HepG2 (cell line): ENCODE data around the gene TTBK1. TPM values are rescaled to one million over a fixed set of nuclear protein-coding genes. Genes with fewer than 3 reads are reported as not detected.

Experiments used
- EEA1 ChIP-seq: sonication (generic); formaldehyde crosslinking; IDR thresholded peaks from 2 replicates; pipeline ENCODE4 v1.5.1; 2020; ENCODE audit warnings: mild to moderate bottlenecking, missing genetic modification reagents, borderline replicate concordance
- EHMT2 ChIP-seq: fragments of 200-600 bp; sonication (generic); IDR thresholded peaks from 2 replicates; pipeline ENCODE4 v1.7.0; 2017; ENCODE audit warnings: antibody characterized with exemption, low read depth, low read length, borderline replicate concordance
- MAF1 ChIP-seq: sonication (generic); formaldehyde crosslinking; IDR thresholded peaks from 2 replicates; pipeline ENCODE4 v1.5.0; 2020; ENCODE audit warnings: missing genetic modification reagents, borderline replicate concordance
- MEIS2 ChIP-seq: sonication (generic); formaldehyde crosslinking; IDR thresholded peaks from 2 replicates; pipeline ENCODE4 v1.9.0; 2021; ENCODE audit warnings: mild to moderate bottlenecking, missing genetic modification reagents
- MIER2 ChIP-seq: IDR thresholded peaks from 2 replicates; pipeline ENCODE4 v1.6.1; 2016; ENCODE audit warnings: missing biosample characterization, missing genetic modification reagents
- MZF1 ChIP-seq: sonication (generic); formaldehyde crosslinking; IDR thresholded peaks from 2 replicates; pipeline ENCODE4 v1.8.1; 2023; ENCODE audit warnings: mild to moderate bottlenecking, missing genetic modification reagents, borderline replicate concordance
- NPAS2 ChIP-seq: sonication (generic); formaldehyde crosslinking; IDR thresholded peaks from 2 replicates; pipeline ENCODE4 v1.8.0; 2022; ENCODE audit warnings: mild to moderate bottlenecking, missing genetic modification reagents, borderline replicate concordance
- POLR2AphosphoS5 ChIP-seq: IDR thresholded peaks from 2 replicates; pipeline ENCODE4 v1.6.1; 2012; ENCODE audit warnings: low read depth, low read length
- PRPF4 ChIP-seq: fragments of 200-400 bp; formaldehyde crosslinking; IDR thresholded peaks from 2 replicates; pipeline ENCODE4 v1.6.1; 2016; ENCODE audit warnings: low read length, low read depth; ENCODE audit not compliant: poor library complexity, severe bottlenecking
- RBFOX2 ChIP-seq: fragments of 200-400 bp; formaldehyde crosslinking; IDR thresholded peaks from 2 replicates; pipeline ENCODE4 v1.6.1; 2017; ENCODE audit warnings: low read depth, mild to moderate bottlenecking, low read length
- SP5 ChIP-seq: IDR thresholded peaks from 2 replicates; pipeline ENCODE4 v1.6.1; 2016; ENCODE audit warnings: low read depth, borderline replicate concordance
- SRSF1 ChIP-seq: fragments of 200-400 bp; formaldehyde crosslinking; optimal IDR thresholded peaks from 2 replicates; pipeline ENCODE3; 2017; ENCODE audit warnings: mild to moderate bottlenecking, low read depth, low read length, moderate library complexity
- TAF15 ChIP-seq: fragments of 200-400 bp; formaldehyde crosslinking; IDR thresholded peaks from one replicate; pipeline ENCODE4 v1.6.1; 2018; ENCODE audit warnings: mild to moderate bottlenecking, low read depth, low read length; ENCODE audit not compliant: poor library complexity, severe bottlenecking
- TEAD3 ChIP-seq: optimal IDR thresholded peaks from 2 replicates; pipeline ENCODE3; 2016; ENCODE audit warnings: borderline replicate concordance
- ZBTB38 ChIP-seq: sonication (generic); formaldehyde crosslinking; IDR thresholded peaks from 2 replicates; pipeline ENCODE4 v1.5.1; 2020; ENCODE audit warnings: mild to moderate bottlenecking, missing genetic modification reagents
- ZBTB40 ChIP-seq, 2 experiments: fragments of 450-650 bp in 1 of 2; sonication (generic) in 1 of 2; formaldehyde crosslinking in 1 of 2; IDR thresholded peaks; 2 replicates each; pipeline versions ENCODE4 v1.6.1 to v1.8.0; 2016 to 2022; ENCODE audit warnings: antibody characterized with exemption in 1 of 2, mild to moderate bottlenecking in 1 of 2, missing genetic modification reagents in 1 of 2
- ZFP36 ChIP-seq: fragments of 150-350 bp; IDR thresholded peaks from 2 replicates; pipeline ENCODE4 v1.6.1; 2018; ENCODE audit warnings: borderline replicate concordance, low read length, low read depth; ENCODE audit not compliant: partially characterized antibody
- ZNF251 ChIP-seq: sonication (generic); formaldehyde crosslinking; IDR thresholded peaks from 2 replicates; pipeline ENCODE4 v1.9.0; 2021; ENCODE audit warnings: mild to moderate bottlenecking, missing genetic modification reagents
- ZNF776 ChIP-seq: sonication (generic); formaldehyde crosslinking; IDR thresholded peaks from 2 replicates; pipeline ENCODE4 v1.4.0; 2020; ENCODE audit warnings: mild to moderate bottlenecking, missing genetic modification reagents
- ZNF891 ChIP-seq: sonication (generic); formaldehyde crosslinking; IDR thresholded peaks from 2 replicates; pipeline ENCODE4 v1.5.0; 2020; ENCODE audit warnings: mild to moderate bottlenecking, missing genetic modification reagents
- polyA plus RNA-seq, 8 experiments: library from polyadenylated mRNA; depleted of rRNA in 3 of 8; stranded (reverse) in 7 of 8; unstranded in 1 of 8; fragments of >200 nt; fragmentation: Illumina TruSeq in 4 of 8; extraction: Trizol in 4 of 8; gene quantifications; 2 replicates each; pipeline versions ENCODE4 v1.2.1 to v1.2.3, GENCODE V29; 2011 to 2016; ENCODE audit warnings: low read depth in 4 of 8, missing spikeins in 1 of 8, mixed read lengths in 1 of 8; ENCODE audit not compliant: insufficient read depth in 1 of 8
- total RNA-seq, 5 experiments: library from RNA; depleted of rRNA; stranded (reverse); fragments of >200 nt; fragmentation: Illumina TruSeq; extraction: Trizol; gene quantifications; 2 replicates each; pipeline ENCODE4 v1.2.3, GENCODE V29; 2016; ENCODE audit warnings: low read depth in 1 of 5

The TTBK1 gene
- total and polyA plus RNA-seq, 2 of the 13 experiments (the other 11 are each of a cell fraction or from before 2014, with no cell fraction given) = 0.24 to 0.33 TPM

- TF ChIP-seq ZFP36 (peak; percentile 88), ZNF776 (CRISPR knock-in tag) (no peak), ZNF251 (CRISPR knock-in tag) (no peak), SRSF1 (peak; percentile 11), ZBTB38 (CRISPR knock-in tag) (peak; percentile 60; the same call in 1 of the 2 replicates), ZNF891 (CRISPR knock-in tag) (no peak), NPAS2 (CRISPR knock-in tag) (no peak), MAF1 (CRISPR knock-in tag) (0 out of 2 replicates have a peak, but pooled peaks have one; percentile 7), MZF1 (CRISPR knock-in tag) (no peak), ZBTB40 (IDR thresholded peaks at IDR 0.05) (no peak), ZBTB40 (CRISPR knock-in tag; IDR thresholded peaks at IDR 0.05) (no peak), SP5 (no peak), POLR2AphosphoS5 (no peak), TEAD3 (CRISPR knock-in tag) (no peak), MIER2 (no peak), MEIS2 (no peak), EEA1 (peak; percentile 46; the same call in 1 of the 2 replicates), TAF15 (no peak), EHMT2 (no peak), PRPF4 (peak; percentile 57), RBFOX2 (peak; percentile 51)
Observed at GRCh38 chr6:43269273-43270007, 26.2 kb downstream of the TTBK1 start (continued).
